Fibroblast of upper back skin (primary cell): ENCODE measurements around the gene PARN.
"Not testable (repeated sequence)": the region's sequence is repeated elsewhere in the genome, so short reads cannot be mapped to it uniquely, and the experiment has no call there.

Experiments
- DNase-seq: peaks from one replicate; pipeline ENCODE4 v3.0.0-alpha.2; 2013

Gene PARN

GRCh38 chr16:14566599-14566998, 63.5 kb downstream of the PARN start:
- DNase-seq: no peak

- no peak for DNase-seq
Measured at GRCh38 chr16:14565688-14566025, 64.4 kb downstream of the PARN start.

- no peak for DNase-seq
Measured at GRCh38 chr16:14564861-14565687, 65.0 kb downstream of the PARN start.

GRCh38 chr16:14564323-14564722, 65.7 kb downstream of the PARN start:
- no peak for DNase-seq

GRCh38 chr16:14562691-14563491, 67.2 kb downstream of the PARN start:
- peak; percentile 19 for DNase-seq

- DNase-seq: peak; percentile 7
Measured at GRCh38 chr16:14560523-14560922, 69.5 kb downstream of the PARN start.

GRCh38 chr16:14559809-14560241, 70.2 kb downstream of the PARN start:
- no peak for DNase-seq

GRCh38 chr16:14553447-14553846, 76.6 kb downstream of the PARN start:
- no peak for DNase-seq

GRCh38 chr16:14549789-14550153, 80.3 kb downstream of the PARN start:
- DNase-seq: no peak

GRCh38 chr16:14548933-14549788, 80.9 kb downstream of the PARN start:
- DNase-seq: no peak

GRCh38 chr16:14545346-14545884, 84.6 kb downstream of the PARN start:
- DNase-seq: no peak

- not testable (repeated sequence) for DNase-seq
Measured at GRCh38 chr16:14544846-14545245, 85.2 kb downstream of the PARN start.

- DNase-seq: peak; percentile 65
Measured at GRCh38 chr16:14539631-14540030, 90.4 kb downstream of the PARN start.

- DNase-seq: no peak
Measured at GRCh38 chr16:14539156-14539555, 90.9 kb downstream of the PARN start.

- DNase-seq: no peak
Measured at GRCh38 chr16:14538604-14539003, 91.5 kb downstream of the PARN start.

GRCh38 chr16:14531613-14532012, 98.4 kb downstream of the PARN start:
- no peak for DNase-seq

GRCh38 chr16:14531101-14531500, 99.0 kb downstream of the PARN start:
- no peak for DNase-seq

- no peak for DNase-seq
Measured at GRCh38 chr16:14530046-14530445, 100.0 kb downstream of the PARN start.

GRCh38 chr16:14529010-14529669, 100.9 kb downstream of the PARN start:
- DNase-seq: peak; percentile 91

GRCh38 chr16:14528306-14528705, 101.8 kb downstream of the PARN start:
- no peak for DNase-seq

- DNase-seq: peak; percentile 78
Measured at GRCh38 chr16:14527411-14528044, 102.5 kb downstream of the PARN start.

GRCh38 chr16:14525596-14525995, 104.5 kb downstream of the PARN start:
- DNase-seq: no peak
